ENCODE results near the gene AKR7A3. TPM values are rescaled to one million over a fixed set of nuclear protein-coding genes. Genes with fewer than 3 reads are reported as not detected.
"Not testable (repeated sequence)": the region's sequence is repeated elsewhere in the genome, so short reads cannot be mapped to it uniquely, and the experiment has no call there.

AKR7A3 gene
- total RNA-seq, 1 experiment from 2014 or later, result 2.8 TPM

GRCh38 chr1:19273106-19273843 lies 15.3 kb downstream of the AKR7A3 start:
- CTCF ChIA-PET, result no interaction called here
- H3K27ac Mint-ChIP-seq (ENCODE audit: unreplicated experiment), result no peak overlapping the region
- POLR2A ChIA-PET, result no interaction called here

GRCh38 chr1:19272064-19272463 lies 16.5 kb downstream of the AKR7A3 start:
- H3K4me3 ChIP-seq (ENCODE audit: low read depth, low read length), result no peak overlapping the region
- no peaks in the 10 kb centered on the region for H3K27me3 Mint-ChIP-seq (ENCODE audit: insufficient read depth, unreplicated experiment)
- H3K36me3 Mint-ChIP-seq (ENCODE audit: insufficient read depth, unreplicated experiment), result no peaks in the 10 kb centered on the region
- ChIA-PET POLR2A (no interaction called here), CTCF (no interaction called here)
- no peak for DNase-seq
- intact Hi-C loops (cut with micrococcal nuclease; ENCODE audit: unreplicated experiment), result no loop called here
- no peak overlapping the region for H3K4me3 Mint-ChIP-seq (ENCODE audit: unreplicated experiment)
- H3K27ac Mint-ChIP-seq (ENCODE audit: unreplicated experiment), result no peak overlapping the region
- H3K36me3 ChIP-seq (ENCODE audit: control insufficient read depth, insufficient read depth, low read length), result no peaks in the 10 kb centered on the region
- no peaks in the 10 kb centered on the region for H3K4me1 Mint-ChIP-seq (ENCODE audit: low read depth, unreplicated experiment)
- no TSS peak for BruUV-seq (replicated peaks)
- no peaks in the 10 kb centered on the region for H3K9me3 ChIP-seq
- H3K27me3 ChIP-seq (replicated peaks; ENCODE audit: control insufficient read depth, insufficient read depth, low read length), result no peaks in the 10 kb centered on the region
- no peak for TF ChIP-seq CTCF (IDR thresholded peaks at IDR 0.05; ENCODE audit: insufficient read depth in 1 of 2, low read depth in 1 of 2, low read length in 1 of 2, severe bottlenecking in 1 of 2, unreplicated experiment in 1 of 2)
- H3K9me3 Mint-ChIP-seq (ENCODE audit: unreplicated experiment), result no peaks in the 10 kb centered on the region
- H3K4me1 ChIP-seq, result no peaks in the 10 kb centered on the region

More at GRCh38 chr1:19273106-19273843, 15.3 kb downstream of the AKR7A3 start:
- H3K27me3 ChIP-seq (replicated peaks; ENCODE audit: control insufficient read depth, insufficient read depth, low read length), result no peaks in the 10 kb centered on the region
- no peak for DNase-seq
- no peaks in the 10 kb centered on the region for H3K36me3 ChIP-seq (ENCODE audit: control insufficient read depth, insufficient read depth, low read length)
- H3K4me1 Mint-ChIP-seq (ENCODE audit: low read depth, unreplicated experiment), result no peaks in the 10 kb centered on the region
- H3K4me1 ChIP-seq, result no peaks in the 10 kb centered on the region
- no TSS peak for BruUV-seq (replicated peaks)
- no peaks in the 10 kb centered on the region for H3K9me3 ChIP-seq
- no peak for TF ChIP-seq CTCF (IDR thresholded peaks at IDR 0.05; ENCODE audit: insufficient read depth in 1 of 2, low read depth in 1 of 2, low read length in 1 of 2, severe bottlenecking in 1 of 2, unreplicated experiment in 1 of 2)
- no peak overlapping the region for H3K4me3 ChIP-seq (ENCODE audit: low read depth, low read length)
- no peaks in the 10 kb centered on the region for H3K27me3 Mint-ChIP-seq (ENCODE audit: insufficient read depth, unreplicated experiment)
- H3K4me3 Mint-ChIP-seq (ENCODE audit: unreplicated experiment), result no peak overlapping the region
- no peaks in the 10 kb centered on the region for H3K36me3 Mint-ChIP-seq (ENCODE audit: insufficient read depth, unreplicated experiment)
- no peaks in the 10 kb centered on the region for H3K9me3 Mint-ChIP-seq (ENCODE audit: unreplicated experiment)
- intact Hi-C loops (cut with micrococcal nuclease; ENCODE audit: unreplicated experiment), result no loop called here

DNA sequence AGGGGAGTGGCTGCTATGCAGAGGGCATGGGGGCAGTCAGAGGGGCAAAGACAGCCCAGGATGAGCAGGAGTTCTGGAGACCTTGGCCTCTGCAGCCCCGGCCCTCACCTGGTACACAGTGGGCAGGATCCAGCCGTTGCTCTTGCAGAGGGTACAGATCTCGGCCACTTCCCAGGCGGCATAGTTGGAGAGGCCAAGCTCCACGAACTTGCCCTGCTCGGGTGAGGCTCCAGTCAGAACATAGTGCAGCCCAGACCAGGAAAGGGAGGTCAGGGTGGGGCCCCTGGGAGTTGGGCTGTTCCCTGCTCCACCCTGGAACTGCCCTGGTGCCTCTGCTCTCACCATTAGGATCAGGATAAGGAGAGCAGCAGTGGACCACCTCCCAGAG lies 18.2 kb downstream of the AKR7A3 start:
- H3K36me3 Mint-ChIP-seq (ENCODE audit: insufficient read depth, unreplicated experiment); H3K27ac Mint-ChIP-seq (ENCODE audit: unreplicated experiment); H3K4me1 ChIP-seq; H3K9me3 Mint-ChIP-seq (ENCODE audit: unreplicated experiment); H3K9me3 ChIP-seq; DNase-seq; H3K4me3 ChIP-seq (ENCODE audit: low read depth, low read length); CTCF ChIA-PET; H3K4me1 Mint-ChIP-seq (ENCODE audit: low read depth, unreplicated experiment); BruUV-seq (replicated peaks); H3K27me3 ChIP-seq (replicated peaks; ENCODE audit: control insufficient read depth, insufficient read depth, low read length); H3K36me3 ChIP-seq (ENCODE audit: control insufficient read depth, insufficient read depth, low read length); POLR2A ChIA-PET; intact Hi-C loops (cut with micrococcal nuclease; ENCODE audit: unreplicated experiment); H3K27me3 Mint-ChIP-seq (ENCODE audit: insufficient read depth, unreplicated experiment); H3K4me3 Mint-ChIP-seq (ENCODE audit: unreplicated experiment): not testable (repeated sequence)

DNA sequence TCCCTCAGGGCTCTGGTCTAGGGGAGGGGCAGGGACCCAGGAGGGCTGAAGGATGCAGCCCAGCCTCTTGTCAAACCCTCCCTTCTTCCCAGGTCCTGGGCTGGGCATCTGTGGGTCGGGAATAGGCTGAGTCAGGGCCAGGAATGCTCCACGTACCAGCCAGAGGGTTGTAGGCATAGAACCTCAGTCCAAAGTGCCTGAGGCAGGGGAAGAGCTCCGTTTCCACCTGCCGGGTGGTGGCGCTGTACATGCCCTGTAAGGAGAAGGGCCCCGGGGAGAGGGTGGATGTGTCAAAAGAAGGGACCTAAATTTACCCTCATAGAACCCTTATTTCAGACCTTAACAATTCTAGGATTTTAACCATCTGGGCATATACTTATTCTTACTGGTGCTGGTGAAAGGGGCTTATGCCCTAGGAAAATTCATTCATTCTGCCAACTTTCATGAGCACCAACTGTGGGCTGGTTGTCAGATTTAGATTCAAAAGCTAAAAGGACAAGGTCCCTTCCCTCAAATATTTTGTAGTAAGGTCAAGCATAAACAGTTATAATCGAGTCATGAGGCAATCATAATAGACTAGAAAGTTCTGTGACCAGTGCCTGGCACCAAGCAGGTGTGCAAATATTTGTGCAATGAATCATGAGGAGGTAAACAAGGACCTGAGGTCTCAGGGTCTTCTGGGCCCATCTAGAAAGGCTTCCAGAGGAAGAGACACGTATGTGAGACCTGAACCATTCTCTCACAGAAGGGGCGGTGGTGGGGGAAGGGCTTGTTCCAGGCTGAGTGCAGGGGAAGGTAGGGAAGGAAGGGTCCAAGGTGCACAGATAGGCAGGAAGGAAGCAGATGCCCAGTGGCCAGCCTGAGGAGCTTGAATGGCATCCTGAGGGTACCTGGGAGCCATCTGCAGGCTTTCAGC lies 18.9 kb downstream of the AKR7A3 start:
- H3K36me3 Mint-ChIP-seq (ENCODE audit: insufficient read depth, unreplicated experiment); intact Hi-C loops (cut with micrococcal nuclease; ENCODE audit: unreplicated experiment): not testable (repeated sequence)

More for the DNA sequence above, 18.9 kb downstream of the AKR7A3 start:
- H3K9me3 Mint-ChIP-seq (ENCODE audit: unreplicated experiment); H3K4me1 ChIP-seq; DNase-seq; POLR2A ChIA-PET; H3K4me1 Mint-ChIP-seq (ENCODE audit: low read depth, unreplicated experiment); H3K4me3 ChIP-seq (ENCODE audit: low read depth, low read length); H3K27me3 ChIP-seq (replicated peaks; ENCODE audit: control insufficient read depth, insufficient read depth, low read length); H3K27ac Mint-ChIP-seq (ENCODE audit: unreplicated experiment); CTCF ChIA-PET; H3K9me3 ChIP-seq; H3K27me3 Mint-ChIP-seq (ENCODE audit: insufficient read depth, unreplicated experiment); BruUV-seq (replicated peaks); H3K36me3 ChIP-seq (ENCODE audit: control insufficient read depth, insufficient read depth, low read length); H3K4me3 Mint-ChIP-seq (ENCODE audit: unreplicated experiment): not testable (repeated sequence)

Measured in Caco-2 (cell line).